ENCODE measurements around the gene PRPF40B.

Gene PRPF40B

DNA sequence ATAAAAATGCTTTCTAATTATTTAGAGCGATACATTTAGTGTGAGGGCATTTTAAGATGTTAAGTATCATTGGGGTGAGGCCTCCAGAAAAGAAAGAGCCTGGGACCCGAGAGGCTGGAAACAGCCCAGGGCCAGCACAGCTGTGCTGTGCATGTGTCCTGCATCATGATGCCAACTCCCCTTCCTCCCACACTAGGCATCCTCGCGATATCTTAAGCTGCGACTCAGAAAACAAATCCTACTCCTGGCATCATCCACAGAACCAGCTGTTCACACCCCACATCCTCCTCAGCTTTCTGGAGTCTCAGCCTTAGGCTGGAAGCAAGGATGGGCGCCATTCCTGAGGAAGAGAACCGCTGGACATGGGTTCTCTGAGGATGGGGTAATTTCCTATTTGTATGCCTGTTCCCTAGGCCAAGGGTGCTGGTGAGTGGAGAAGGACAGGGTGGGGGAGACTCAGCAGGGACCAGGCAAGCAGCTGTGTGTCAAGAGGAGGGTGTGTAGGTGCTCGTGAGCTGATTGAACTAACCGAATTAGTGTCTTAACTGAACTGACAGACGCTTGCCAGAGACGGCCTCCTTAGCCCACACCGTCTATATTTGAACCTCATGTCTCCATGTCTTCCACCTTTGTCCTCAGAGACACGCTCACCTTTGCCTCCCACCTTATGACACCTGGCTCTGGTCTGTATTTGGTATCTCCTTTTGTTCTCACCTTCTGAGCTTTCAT lies 39.8 kb upstream of the PRPF40B start:
- H3K4me3 ChIP-seq (ENCODE audit: low read length): no peak overlapping the region
- DNase-seq (ENCODE audit: low read depth): no peak
- TF ChIP-seq, protein P1, sequence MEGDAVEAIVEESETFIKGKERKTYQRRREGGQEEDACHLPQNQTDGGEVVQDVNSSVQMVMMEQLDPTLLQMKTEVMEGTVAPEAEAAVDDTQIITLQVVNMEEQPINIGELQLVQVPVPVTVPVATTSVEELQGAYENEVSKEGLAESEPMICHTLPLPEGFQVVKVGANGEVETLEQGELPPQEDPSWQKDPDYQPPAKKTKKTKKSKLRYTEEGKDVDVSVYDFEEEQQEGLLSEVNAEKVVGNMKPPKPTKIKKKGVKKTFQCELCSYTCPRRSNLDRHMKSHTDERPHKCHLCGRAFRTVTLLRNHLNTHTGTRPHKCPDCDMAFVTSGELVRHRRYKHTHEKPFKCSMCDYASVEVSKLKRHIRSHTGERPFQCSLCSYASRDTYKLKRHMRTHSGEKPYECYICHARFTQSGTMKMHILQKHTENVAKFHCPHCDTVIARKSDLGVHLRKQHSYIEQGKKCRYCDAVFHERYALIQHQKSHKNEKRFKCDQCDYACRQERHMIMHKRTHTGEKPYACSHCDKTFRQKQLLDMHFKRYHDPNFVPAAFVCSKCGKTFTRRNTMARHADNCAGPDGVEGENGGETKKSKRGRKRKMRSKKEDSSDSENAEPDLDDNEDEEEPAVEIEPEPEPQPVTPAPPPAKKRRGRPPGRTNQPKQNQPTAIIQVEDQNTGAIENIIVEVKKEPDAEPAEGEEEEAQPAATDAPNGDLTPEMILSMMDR (conservative IDR thresholded peaks at IDR 0.05; ENCODE audit: low read depth, low read length): no peak

DNA sequence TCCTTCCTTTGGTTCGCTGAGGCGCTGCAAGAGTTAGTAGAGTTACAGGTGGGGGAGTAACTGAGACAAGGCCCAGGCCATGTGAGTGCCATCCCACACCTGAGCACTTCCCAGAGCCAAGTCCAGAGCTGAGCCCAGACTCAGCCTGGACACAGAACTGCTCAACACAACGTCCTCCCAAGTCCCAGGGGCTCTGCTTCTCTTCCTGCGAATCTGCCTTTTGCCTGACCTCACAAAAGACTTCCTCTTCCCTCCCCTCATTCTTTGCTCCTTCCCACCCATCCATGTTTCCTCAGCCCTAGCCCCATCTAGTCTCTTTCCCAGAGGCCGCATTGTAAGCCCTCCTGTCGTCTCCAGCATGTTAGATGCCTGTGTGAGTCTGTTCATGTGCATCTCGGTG lies 38.8 kb upstream of the PRPF40B start:
- DNase-seq (ENCODE audit: low read depth): no peak
- TF ChIP-seq, protein P1 (conservative IDR thresholded peaks at IDR 0.05; ENCODE audit: low read depth, low read length): no peak
- no peak overlapping the region for H3K4me3 ChIP-seq (ENCODE audit: low read length)

DNA sequence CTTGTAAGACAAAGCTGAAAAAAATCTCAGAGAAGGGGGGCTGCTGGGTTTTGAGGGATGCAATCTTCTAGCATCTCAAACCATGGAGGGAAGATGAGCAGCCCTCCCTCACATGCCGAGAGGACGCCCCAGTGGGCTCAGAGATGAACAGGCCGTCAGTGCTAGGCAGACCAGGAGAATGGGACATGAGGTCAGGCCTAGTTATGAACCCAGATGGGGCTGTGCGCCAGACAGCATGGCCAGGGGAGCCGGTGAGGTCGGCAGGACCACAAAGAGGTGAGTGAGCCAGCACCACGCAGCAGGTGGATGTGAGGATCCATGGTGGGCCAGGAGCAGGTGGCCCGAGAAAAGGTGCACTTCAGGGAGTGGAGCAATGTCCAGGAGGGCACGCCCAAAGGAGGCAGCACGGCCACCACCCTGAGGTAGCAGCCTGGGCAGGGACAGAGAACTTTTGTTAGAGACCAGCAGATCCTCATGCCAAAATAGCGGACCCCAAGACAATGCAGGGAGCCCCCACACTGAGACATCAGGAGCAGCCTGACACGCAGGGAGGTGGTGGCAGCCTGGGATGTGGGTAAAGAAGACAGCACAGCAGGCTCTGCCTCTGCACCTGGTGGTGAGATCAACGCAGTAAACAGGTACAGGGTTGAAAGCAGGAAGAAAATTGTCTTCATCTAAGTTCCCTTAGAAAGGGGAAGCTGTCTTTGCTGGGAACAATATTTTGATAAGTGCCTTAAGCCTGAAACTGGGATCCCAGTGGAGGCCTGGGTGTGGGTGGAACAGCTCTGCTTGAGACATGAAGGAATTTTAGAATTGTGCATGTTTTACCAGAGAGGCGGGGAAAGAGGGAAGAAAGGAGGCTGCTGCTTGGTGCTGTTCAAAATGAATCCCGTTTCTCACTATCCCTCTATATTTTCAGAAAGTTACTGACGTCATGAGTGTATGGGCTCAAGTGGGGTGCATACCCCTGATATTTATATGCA lies 37.6 kb upstream of the PRPF40B start:
- TF ChIP-seq, protein P1 (conservative IDR thresholded peaks at IDR 0.05; ENCODE audit: low read depth, low read length): no peak
- no peak overlapping the region for H3K4me3 ChIP-seq (ENCODE audit: low read length)
- no peak for DNase-seq (ENCODE audit: low read depth)

GRCh38 chr12:49587174-49587908 lies 36.0 kb upstream of the PRPF40B start:
- no peak overlapping the region for H3K4me3 ChIP-seq (ENCODE audit: low read length)
- TF ChIP-seq, protein P1 (conservative IDR thresholded peaks at IDR 0.05; ENCODE audit: low read depth, low read length): peak; percentile 10
- DNase-seq (ENCODE audit: low read depth): no peak

- no peak overlapping the region for H3K4me3 ChIP-seq (ENCODE audit: low read length)
- TF ChIP-seq, protein P1 (conservative IDR thresholded peaks at IDR 0.05; ENCODE audit: low read depth, low read length): no peak
- no peak for DNase-seq (ENCODE audit: low read depth)
Observed at GRCh38 chr12:49588281-49588680, 35.1 kb upstream of the PRPF40B start.

GRCh38 chr12:49588721-49589516 lies 34.4 kb upstream of the PRPF40B start:
- no peak overlapping the region for H3K4me3 ChIP-seq (ENCODE audit: low read length)
- DNase-seq (ENCODE audit: low read depth): no peak
- TF ChIP-seq, protein P1 (conservative IDR thresholded peaks at IDR 0.05; ENCODE audit: low read depth, low read length): no peak

Data from retinal pigment epithelial cell (primary cell).